Breast epithelium (tissue), 4 donors: ENCODE results near the gene ABLIM2. TPM values are rescaled to one million over a fixed set of nuclear protein-coding genes. Genes with fewer than 3 reads are reported as not detected.

Experiments
- DNase-seq, 2 donors: peaks; one replicate each; pipeline ENCODE4 v3.0.0-alpha.2; 2019; ENCODE audit warnings: low spot score in 2 of 2
- H3K27ac ChIP-seq, 2 donors: fragments of 200-600 bp; sonication (generic) in 1 of 2; one replicate each; pipeline ENCODE4 v1.5.1; 2016 to 2019; ENCODE audit warnings: mild to moderate bottlenecking in 1 of 2
- H3K27me3 ChIP-seq, 2 donors: fragments of 200-600 bp; sonication (generic) in 1 of 2; one replicate each; pipeline versions ENCODE4 v1.5.1 to v1.6.0; 2017 to 2019; ENCODE audit warnings: control low read depth in 1 of 2, mild to moderate bottlenecking in 1 of 2
- H3K36me3 ChIP-seq: fragments of 200-600 bp; one replicate; pipeline ENCODE4 v1.5.1; 2019
- H3K4me1 ChIP-seq, 2 donors: fragments of 200-600 bp; sonication (generic); one replicate each; pipeline ENCODE4 v1.5.1; 2016 to 2019; ENCODE audit warnings: control low read depth in 1 of 2
- H3K4me3 ChIP-seq, 3 donors: fragments of 200-600 bp; sonication (generic); 1 replicate in 2 of 3; 2 replicates in 1 of 3; pipeline ENCODE4 v1.5.1; 2016 to 2019; ENCODE audit warnings: mild to moderate bottlenecking in 3 of 3, moderate library complexity in 2 of 3
- H3K9me3 ChIP-seq, 2 donors: fragments of 200-600 bp; sonication (generic) in 1 of 2; one replicate each; pipeline ENCODE4 v1.5.1; 2016 to 2019; ENCODE audit warnings: control low read depth in 1 of 2
- CTCF ChIP-seq, 3 donors: fragments of 450-650 bp; IDR thresholded peaks; one replicate each; pipeline ENCODE4 v1.5.1; 2016 to 2017; ENCODE audit warnings: antibody characterized with exemption in 3 of 3, mild to moderate bottlenecking in 3 of 3, moderate library complexity in 3 of 3
- POLR2A ChIP-seq: fragments of 450-650 bp; IDR thresholded peaks from one replicate; pipeline ENCODE4 v1.6.1; 2016; ENCODE audit warnings: antibody characterized with exemption, mild to moderate bottlenecking, moderate library complexity
- POLR2AphosphoS5 ChIP-seq, 3 donors: sonication (generic); formaldehyde crosslinking; IDR thresholded peaks; one replicate each; pipeline ENCODE4 v1.6.1; 2017; ENCODE audit warnings: antibody characterized with exemption in 3 of 3
- intact Hi-C: fragments of 100-400 bp; cut with DNase I; formaldehyde crosslinking; loops from one replicate; pipeline ENCODE4 v1.15.1; 2023; ENCODE audit warnings: low total_unique reads
- total RNA-seq, 3 donors: library from RNA; depleted of rRNA; stranded (reverse); fragments of >200 nt; gene quantifications; one replicate each; pipeline ENCODE4 v1.1.0, GENCODE V29; 2016

The ABLIM2 gene
- total RNA-seq, 3 donors from 2014 or later: 4.8 to 11.5 (median 8.2) TPM

GRCh38 chr4:8004066-8004465 lies 154.5 kb downstream of the ABLIM2 start:
- H3K4me3 ChIP-seq: no peak overlapping the region
- H3K27me3 ChIP-seq: no peaks in the 10 kb centered on the region
- intact Hi-C loops: no loop called here
- no peak for DNase-seq
- no peaks in the 10 kb centered on the region for H3K9me3 ChIP-seq
- H3K36me3 ChIP-seq: no peaks in the 10 kb centered on the region
- H3K27ac ChIP-seq: no peak overlapping the region
- TF ChIP-seq POLR2AphosphoS5 (IDR thresholded peaks at IDR 0.05) (no peak), CTCF (IDR thresholded peaks at IDR 0.05) (no peak), POLR2A (no peak)
- H3K4me1 ChIP-seq: no peaks in the 10 kb centered on the region

- Histone ChIP-seq H3K9me3 (no peaks in the 10 kb centered on the region), H3K4me1 (no peaks in the 10 kb centered on the region), H3K36me3 (no peaks in the 10 kb centered on the region), H3K27ac (no peak overlapping the region), H3K4me3 (no peak overlapping the region), H3K27me3 (no peaks in the 10 kb centered on the region)
- no peak for DNase-seq
- TF ChIP-seq CTCF (IDR thresholded peaks at IDR 0.05) (no peak), POLR2AphosphoS5 (IDR thresholded peaks at IDR 0.05) (no peak), POLR2A (no peak)
- intact Hi-C loops: no loop called here
These were observed 155.9 kb downstream of the ABLIM2 start for GRCh38 chr4:8002525-8003309.

GRCh38 chr4:8001564-8002355 lies 156.9 kb downstream of the ABLIM2 start:
- H3K36me3 ChIP-seq: no peaks in the 10 kb centered on the region
- no peak for TF ChIP-seq CTCF (IDR thresholded peaks at IDR 0.05)
- no peak for TF ChIP-seq POLR2A
- no peaks in the 10 kb centered on the region for H3K27me3 ChIP-seq
- DNase-seq: no peak
- H3K4me3 ChIP-seq: no peak overlapping the region
- no peaks in the 10 kb centered on the region for H3K4me1 ChIP-seq
- H3K9me3 ChIP-seq: peaks cover 4% of the 10 kb centered on the region in 2 donors
- H3K27ac ChIP-seq: no peak overlapping the region
- intact Hi-C loops: no loop called here

GRCh38 chr4:8000721-8001491 lies 157.7 kb downstream of the ABLIM2 start:
- H3K27ac ChIP-seq: no peak overlapping the region
- no peaks in the 10 kb centered on the region for H3K36me3 ChIP-seq
- intact Hi-C loops: no loop called here
- no peak for DNase-seq
- H3K4me1 ChIP-seq: no peaks in the 10 kb centered on the region
- H3K9me3 ChIP-seq: peaks cover 4 to 6% of the 10 kb centered on the region in 2 donors
- TF ChIP-seq CTCF (IDR thresholded peaks at IDR 0.05): no peak
- H3K27me3 ChIP-seq: no peaks in the 10 kb centered on the region
- H3K4me3 ChIP-seq: no peak overlapping the region
